Kasumi-1 (cell line): Measurements from ENCODE around the gene SLC39A10.

ENCODE experiments used
- DNase-seq, 2 experiments: peaks; one replicate each; lab custom pipeline; 2025; lab: John Stamatoyannopoulos, UW

SLC39A10 gene

GRCh38 chr2:195722075-195722474, 65.0 kb downstream of the SLC39A10 start:
- DNase-seq: peak; percentile 10 to 35

GRCh38 chr2:195727106-195727505, 70.1 kb downstream of the SLC39A10 start:
- DNase-seq: no peak

- no peak for DNase-seq
Observed at GRCh38 chr2:195730912-195731311, 73.9 kb downstream of the SLC39A10 start.

- no peak for DNase-seq
Observed at GRCh38 chr2:195732574-195732973, 75.5 kb downstream of the SLC39A10 start.

GRCh38 chr2:195733831-195734230, 76.8 kb downstream of the SLC39A10 start:
- no peak for DNase-seq

- DNase-seq: no peak
Observed at GRCh38 chr2:195734395-195734794, 77.4 kb downstream of the SLC39A10 start.

GRCh38 chr2:195734931-195735330, 77.9 kb downstream of the SLC39A10 start:
- DNase-seq: no peak

- no peak for DNase-seq
Observed at GRCh38 chr2:195735347-195735746, 78.3 kb downstream of the SLC39A10 start.

- no peak for DNase-seq
Observed at GRCh38 chr2:195737511-195738325, 80.7 kb downstream of the SLC39A10 start.

GRCh38 chr2:195741191-195741590, 84.2 kb downstream of the SLC39A10 start:
- no peak for DNase-seq

GRCh38 chr2:195756218-195756942, 99.4 kb downstream of the SLC39A10 start:
- no peak for DNase-seq

- DNase-seq: no peak
Observed at GRCh38 chr2:195758846-195759245, 101.8 kb downstream of the SLC39A10 start.

- DNase-seq: no peak
Observed at GRCh38 chr2:195759877-195760276, 102.9 kb downstream of the SLC39A10 start.

GRCh38 chr2:195763866-195764265, 106.8 kb downstream of the SLC39A10 start:
- no peak for DNase-seq

- no peak for DNase-seq
Observed at GRCh38 chr2:195766691-195767090, 109.7 kb downstream of the SLC39A10 start.

- no peak for DNase-seq
Observed at GRCh38 chr2:195768431-195768830, 111.4 kb downstream of the SLC39A10 start.

GRCh38 chr2:195769975-195770374, 112.9 kb downstream of the SLC39A10 start:
- DNase-seq: no peak

GRCh38 chr2:195779491-195779890, 122.5 kb downstream of the SLC39A10 start:
- no peak for DNase-seq

- no peak for DNase-seq
Observed at GRCh38 chr2:195782156-195782555, 125.1 kb downstream of the SLC39A10 start.
